ENCODE data around the gene CLCNKA.

- TF ChIP-seq REST (IDR thresholded peaks at IDR 0.05; ENCODE audit: low read depth) = no peak
- TF ChIP-seq ZBTB7A (IDR thresholded peaks at IDR 0.05; ENCODE audit: low read depth) = no peak
- no peak for TF ChIP-seq EP300 (IDR thresholded peaks at IDR 0.05; ENCODE audit: borderline replicate concordance)
- TF ChIP-seq TCF12 (IDR thresholded peaks at IDR 0.05; ENCODE audit: low read depth) = no peak
- TF ChIP-seq TEAD4 (IDR thresholded peaks at IDR 0.05) = no peak
- no peak for TF ChIP-seq NFIC (IDR thresholded peaks at IDR 0.05)
- TF ChIP-seq CEBPB (IDR thresholded peaks at IDR 0.05) = no peak
- no peak for TF ChIP-seq MAX (IDR thresholded peaks at IDR 0.05)
- no peak for TF ChIP-seq YY1 (IDR thresholded peaks at IDR 0.05; ENCODE audit: low read depth)
- no peak for TF ChIP-seq RAD21 (IDR thresholded peaks at IDR 0.05; ENCODE audit: low read depth)
- TF ChIP-seq USF1 (IDR thresholded peaks at IDR 0.05) = no peak
- no peak for TF ChIP-seq TAF1 (IDR thresholded peaks at IDR 0.05; ENCODE audit: low read depth)
- TF ChIP-seq FOXM1 (IDR thresholded peaks at IDR 0.05; ENCODE audit: borderline replicate concordance, low read depth) = no peak
- TF ChIP-seq CREB1 (IDR thresholded peaks at IDR 0.05; ENCODE audit: low read depth) = no peak
Observed at GRCh38 chr1:16007671-16008341, 14.0 kb upstream of the CLCNKA start.
